ENCODE results near the gene DDX1. TPM values are rescaled to one million over a fixed set of nuclear protein-coding genes. Genes with fewer than 3 reads are reported as not detected.

The DDX1 gene
- total RNA-seq, 1 donor from 2014 or later = 77.9 TPM

GRCh38 chr2:15630121-15630977 is 38.7 kb downstream of the DDX1 start:
- peak; percentile 43 for DNase-seq

- no peak for DNase-seq
Measured at GRCh38 chr2:15630978-15631719, 39.5 kb downstream of the DDX1 start.

DNA sequence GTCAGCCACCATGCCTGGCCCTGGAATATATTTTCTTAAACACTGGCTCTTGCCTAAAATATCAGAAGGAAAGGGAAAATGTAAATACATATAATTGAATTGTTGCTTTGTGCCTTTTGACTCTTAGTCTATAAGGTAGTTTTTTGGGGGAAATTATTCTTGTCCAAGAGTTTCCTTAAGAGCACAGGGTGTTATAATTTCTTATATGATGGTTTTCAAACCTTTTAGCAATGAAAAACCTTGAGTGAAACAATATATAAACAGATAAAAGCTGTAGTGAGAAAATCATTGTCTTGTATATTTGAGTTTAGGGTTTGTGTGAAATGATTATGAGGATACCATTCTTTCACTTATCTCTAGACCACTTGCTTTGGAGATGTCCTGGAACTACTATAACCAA is 40.2 kb downstream of the DDX1 start:
- no peak for DNase-seq

- DNase-seq = no peak
Measured at GRCh38 chr2:15633043-15633970, 41.6 kb downstream of the DDX1 start.

DNA sequence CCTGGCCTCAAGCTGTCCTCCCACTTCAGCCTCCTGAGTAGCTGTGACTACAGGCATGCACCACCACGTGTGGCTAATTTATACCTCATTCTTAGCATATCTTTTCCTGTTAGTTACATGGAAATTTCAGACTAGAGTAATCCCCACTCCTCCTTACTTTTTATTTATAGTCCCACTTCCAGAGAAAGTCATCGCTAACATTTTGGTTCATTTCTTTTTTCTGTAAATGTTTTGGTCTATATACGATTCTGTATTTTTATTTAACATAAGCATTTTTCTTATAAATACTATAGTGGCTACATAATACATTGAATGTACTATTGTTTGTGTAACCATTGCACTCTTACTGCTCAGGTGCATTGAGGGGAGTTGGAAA is 42.3 kb downstream of the DDX1 start:
- DNase-seq = no peak

DNA sequence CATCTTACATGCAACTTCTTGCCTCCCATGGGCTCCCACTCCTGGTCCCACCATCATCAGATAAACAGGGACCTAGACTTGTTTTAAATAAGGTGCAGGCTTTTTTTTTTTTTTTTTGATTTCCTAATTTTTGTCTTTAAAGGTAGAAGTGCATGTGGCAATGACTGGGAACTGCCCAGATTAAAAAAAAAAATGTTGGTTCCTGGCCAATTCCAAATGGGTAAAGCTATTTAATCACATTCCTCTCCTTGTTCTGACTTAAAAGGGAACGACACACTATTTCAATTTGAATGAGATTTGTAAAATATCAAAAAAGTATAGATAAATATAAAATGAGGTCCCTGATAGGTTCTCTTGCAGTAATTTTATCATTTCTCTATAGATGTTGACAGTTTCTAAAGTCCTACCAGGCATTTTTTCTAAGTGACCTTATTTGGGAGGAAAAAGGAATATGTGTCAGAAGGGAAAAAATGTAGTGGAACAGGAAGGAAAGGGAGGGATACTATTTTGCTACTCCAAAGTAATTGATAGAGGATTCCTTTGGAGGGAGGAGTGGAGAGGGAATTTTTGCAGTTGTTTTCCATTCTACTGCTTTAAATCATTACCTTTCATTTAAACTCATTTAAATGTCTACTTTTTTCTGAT is 43.3 kb downstream of the DDX1 start:
- no peak for DNase-seq

- DNase-seq = peak; percentile 81
Measured at GRCh38 chr2:15636972-15637785, 45.5 kb downstream of the DDX1 start.

DNA sequence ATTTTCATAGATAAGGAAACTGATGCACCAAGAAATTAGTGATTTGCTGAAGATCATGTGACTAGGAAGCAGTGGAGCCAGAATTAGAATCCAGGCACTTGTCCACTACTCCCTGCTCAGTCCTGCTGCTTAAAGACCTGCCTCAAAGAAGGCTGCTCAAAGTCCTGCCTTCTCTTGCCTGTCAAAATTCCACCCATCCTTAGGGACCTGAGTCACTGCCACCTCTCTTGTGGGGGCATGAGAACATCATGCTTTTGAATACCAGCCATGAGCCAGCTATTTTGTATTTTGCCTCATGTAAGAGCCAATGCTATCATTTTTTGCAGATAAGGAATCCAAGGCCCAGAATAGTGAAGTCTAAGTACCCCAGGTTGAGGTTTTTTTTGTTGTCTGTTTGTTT is 47.1 kb downstream of the DDX1 start:
- DNase-seq = no peak

DNA sequence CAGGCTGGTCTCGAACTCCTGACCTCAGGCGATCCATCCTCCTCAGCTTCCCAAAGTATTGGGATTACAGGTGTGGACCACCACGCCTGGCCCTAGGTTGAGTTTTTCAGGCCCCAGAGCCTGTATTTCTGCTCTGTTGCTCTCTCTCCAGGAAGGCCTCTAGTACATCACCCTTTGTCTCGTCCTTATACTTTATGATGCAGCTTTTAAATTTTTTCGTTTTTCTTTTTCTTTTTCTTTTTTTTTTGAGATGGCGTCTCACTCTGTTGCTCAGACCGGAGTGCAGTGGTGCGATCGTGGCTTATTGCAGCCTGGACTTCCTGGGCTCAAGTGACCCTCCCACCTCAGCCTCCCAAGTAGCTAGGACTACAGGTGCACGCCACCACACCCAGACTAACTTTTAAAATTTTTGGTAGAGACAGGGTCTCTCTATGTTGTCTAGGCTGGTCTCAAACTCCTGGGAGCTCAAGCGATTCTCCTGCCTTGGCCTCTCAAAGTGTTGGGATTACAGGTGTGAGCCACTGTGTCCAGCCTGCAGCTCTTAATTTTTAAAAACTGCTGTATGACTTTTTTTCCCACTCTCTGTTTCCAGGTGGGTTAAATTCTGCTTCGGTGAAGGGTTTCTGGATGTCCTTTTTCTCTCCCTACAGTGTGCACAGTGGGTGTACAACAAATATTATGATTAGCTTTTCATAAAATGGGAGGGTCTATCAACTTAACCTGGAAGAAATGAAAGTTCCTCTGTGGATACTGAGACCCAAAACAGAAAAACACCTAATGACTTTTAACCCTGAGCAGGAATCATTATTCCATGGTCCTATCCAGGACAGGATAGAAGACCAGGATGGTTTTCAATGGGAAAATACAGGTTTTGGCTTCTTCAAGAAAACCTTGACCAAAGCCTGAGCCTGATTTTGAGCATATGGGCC is 47.9 kb downstream of the DDX1 start:
- DNase-seq = no peak

GRCh38 chr2:15640261-15640711 is 48.6 kb downstream of the DDX1 start:
- DNase-seq = no peak

DNA sequence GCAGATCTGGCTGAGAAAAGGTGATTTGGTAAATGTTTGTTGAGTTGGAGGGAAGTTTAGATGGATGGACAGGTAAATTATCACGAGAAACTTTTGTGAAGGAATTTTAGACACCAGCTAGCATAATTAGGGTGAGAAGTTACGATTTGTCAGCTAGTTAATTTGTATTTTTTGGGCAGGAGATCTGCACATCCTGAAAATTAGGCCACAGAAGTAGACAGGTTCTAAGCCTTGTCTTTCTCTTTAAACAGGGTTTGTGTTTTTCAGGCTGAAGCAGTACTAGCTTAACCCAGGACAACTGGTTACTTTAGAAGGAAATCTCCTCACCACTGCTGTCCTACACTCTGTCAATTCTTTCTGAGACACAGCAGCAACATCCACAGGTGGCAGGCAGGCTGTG is 49.1 kb downstream of the DDX1 start:
- no peak for DNase-seq

DNA sequence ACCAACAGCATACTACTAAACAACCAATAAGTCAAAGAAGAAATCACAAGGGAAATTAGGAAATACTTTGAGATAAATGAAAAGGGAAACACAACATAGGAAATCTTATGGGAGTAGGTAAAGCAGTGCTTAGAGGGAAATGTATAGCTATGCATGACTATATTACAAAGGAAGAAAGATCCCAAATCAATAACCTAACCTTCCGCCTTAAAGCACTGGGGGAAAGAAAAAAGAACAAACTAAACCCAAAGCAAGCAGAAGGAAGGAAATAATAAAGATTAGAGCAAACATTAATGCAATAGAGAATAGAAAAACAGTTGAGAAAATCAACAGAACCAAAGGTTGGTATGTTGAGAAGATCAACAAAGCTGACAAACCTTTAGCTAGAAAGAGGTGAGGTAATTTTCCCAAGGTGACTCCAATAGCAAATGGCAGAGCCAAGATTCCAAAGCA is 49.9 kb downstream of the DDX1 start:
- no peak for DNase-seq

DNA sequence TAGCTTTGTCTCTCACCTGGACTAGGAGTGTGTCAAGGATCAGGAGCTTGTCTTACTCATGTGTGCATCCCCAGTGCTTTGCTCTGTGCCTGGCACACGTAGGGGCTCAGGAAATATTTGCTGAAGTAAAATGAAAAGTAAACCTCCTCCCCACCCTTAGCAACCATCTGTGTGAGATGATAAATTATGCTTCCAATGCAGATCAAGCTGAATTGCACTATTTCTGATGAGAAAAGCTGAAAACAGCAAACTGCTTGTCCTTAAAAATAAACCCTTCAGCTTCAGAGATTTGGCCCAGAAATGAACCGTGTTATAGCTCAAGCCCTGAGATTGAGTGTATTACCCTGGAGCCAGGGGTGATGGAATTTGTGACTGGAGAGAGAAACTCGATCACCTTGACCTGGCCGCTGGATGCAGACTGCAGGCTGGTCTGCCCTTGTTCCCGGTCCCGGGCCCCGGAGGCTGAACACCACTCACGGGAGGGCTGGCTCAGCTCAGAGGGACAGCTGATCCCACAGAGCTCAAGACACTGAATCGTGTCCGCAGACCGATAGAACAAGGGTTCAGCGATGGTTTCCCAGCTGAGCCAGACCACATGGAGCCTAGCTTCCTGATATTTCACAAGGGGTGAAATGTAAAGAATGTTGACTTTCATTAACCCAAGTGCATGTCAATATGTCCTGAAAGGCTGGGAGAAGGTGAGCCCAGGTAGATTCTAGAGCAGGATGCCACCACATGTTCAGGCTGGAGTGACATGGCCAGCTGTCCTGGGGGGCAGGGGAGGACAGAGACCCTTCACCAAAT is 50.5 kb downstream of the DDX1 start:
- DNase-seq = no peak

GRCh38 chr2:15642815-15643500 is 51.3 kb downstream of the DDX1 start:
- DNase-seq = no peak

DNA sequence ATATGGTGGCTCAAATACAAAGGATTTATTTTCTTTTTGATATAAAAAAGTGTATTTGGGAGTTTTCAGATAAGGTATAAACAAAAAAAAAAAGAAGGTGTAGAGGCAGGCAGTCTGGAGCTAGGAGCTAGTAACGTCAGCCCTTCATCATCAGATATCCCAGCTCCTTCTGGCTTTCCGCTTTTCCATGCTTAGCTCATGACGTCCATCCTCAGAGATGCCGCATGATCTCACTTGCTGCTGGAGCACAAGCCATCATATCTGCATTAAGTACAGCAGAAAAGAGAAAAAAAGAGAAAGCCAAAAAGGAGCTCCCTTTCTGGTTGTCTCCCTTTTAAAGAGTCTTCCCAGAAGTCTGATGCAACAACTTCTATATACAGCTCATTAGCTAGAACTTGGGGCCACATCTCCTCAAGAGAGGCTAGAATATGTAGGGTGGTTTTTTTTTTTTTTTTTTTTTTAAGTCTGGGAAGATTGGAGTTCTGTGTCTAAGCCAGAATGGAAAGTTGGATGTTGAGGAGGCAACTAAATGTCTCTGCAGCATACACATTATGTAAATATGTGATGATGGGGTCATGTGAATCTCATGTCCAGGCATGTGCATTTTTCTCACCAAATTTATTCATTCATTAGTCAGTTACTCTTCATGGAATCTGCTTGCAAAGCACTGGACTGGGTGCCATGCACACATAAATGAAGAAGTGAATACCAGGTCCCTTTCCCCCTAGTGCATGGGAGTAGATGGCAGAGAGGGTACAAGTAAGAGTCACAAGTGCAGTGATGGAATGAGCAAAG is 52.3 kb downstream of the DDX1 start:
- DNase-seq = no peak

DNA sequence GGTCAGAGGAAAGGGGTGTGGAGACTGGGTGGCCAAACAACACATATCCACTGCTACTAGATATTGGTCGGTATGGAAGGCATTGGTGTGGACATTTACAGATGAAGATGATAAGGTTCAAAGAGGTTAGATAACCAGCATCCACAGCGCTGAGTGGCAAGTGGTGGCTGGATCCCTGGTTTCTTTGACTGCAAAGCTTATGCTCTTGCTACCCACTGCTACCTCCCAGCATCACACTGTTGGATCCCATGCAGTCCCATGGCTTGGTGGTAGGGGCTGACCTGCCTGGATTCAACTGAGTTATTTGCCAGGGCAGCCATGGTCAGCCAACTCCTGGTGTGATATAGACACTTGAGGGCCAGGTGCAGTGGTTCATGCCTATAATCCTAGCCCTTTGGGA is 53.6 kb downstream of the DDX1 start:
- no peak for DNase-seq

- DNase-seq = no peak
Measured at GRCh38 chr2:15645720-15646385, 54.2 kb downstream of the DDX1 start.

All from skin of body (tissue), 2 donors.